Spleen (tissue), 7 donors: Measurements from ENCODE around the gene ABCA3.

Experiments
- CTCF ChIP-seq, 11 experiments: fragments of 200-600 bp in 7 of 11; fragments of 450-650 bp in 4 of 11; sonication (generic) in 4 of 11; IDR thresholded peaks in 8 of 11; conservative IDR thresholded peaks in 3 of 11; 1 replicate in 7 of 11; 2 replicates in 4 of 11; pipeline versions ENCODE4 v1.4.0 to v1.8.0; 2016 to 2021; ENCODE audit warnings: antibody characterized with exemption in 11 of 11, inconsistent platforms in 4 of 11, mild to moderate bottlenecking in 1 of 11
- POLR2A ChIP-seq, 3 donors: fragments of 450-650 bp; IDR thresholded peaks; one replicate each; pipeline ENCODE4 v1.5.1; 2017; ENCODE audit warnings: antibody characterized with exemption in 3 of 3, mild to moderate bottlenecking in 1 of 3
- POLR2AphosphoS5 ChIP-seq, 3 donors: sonication (generic); formaldehyde crosslinking; IDR thresholded peaks; one replicate each; pipeline ENCODE4 v1.5.1; 2017; ENCODE audit warnings: antibody characterized with exemption in 3 of 3
- donor health status: DM: no; HTN: no; CAD: no; lungs with moderate emphysema.
- donor health status: DM: no; HTN: no; CAD: no.
- donor health status: DM: no; HTN: no; CAD: no.

- TF ChIP-seq CTCF (IDR thresholded peaks at IDR 0.05 in 8 of 11, conservative IDR thresholded peaks at IDR 0.05 in 3 of 11), result no peak
- TF ChIP-seq POLR2A (IDR thresholded peaks at IDR 0.05), result no peak
- no peak for TF ChIP-seq POLR2AphosphoS5 (IDR thresholded peaks at IDR 0.05)
These were observed 57.5 kb downstream of the ABCA3 start for GRCh38 chr16:2282866-2283555.
